HEK293 (cell line): Measurements from ENCODE around the gene PNPLA2.

Source experiments
- RBAK ChIP-seq: fragments of 450-650 bp; formaldehyde crosslinking; IDR thresholded peaks from 2 replicates; pipeline ENCODE4 v1.5.1; 2016; ENCODE audit warnings: missing biosample characterization, missing genetic modification characterization
- REST ChIP-seq: fragments of 450-650 bp; formaldehyde crosslinking; IDR thresholded peaks from 2 replicates; pipeline ENCODE4 v1.5.1; 2016; ENCODE audit warnings: missing biosample characterization, missing genetic modification characterization
- SP2 ChIP-seq: fragments of 450-650 bp; formaldehyde crosslinking; IDR thresholded peaks from 2 replicates; pipeline ENCODE4 v1.5.1; 2016; ENCODE audit warnings: missing biosample characterization, missing genetic modification characterization
- YY2 ChIP-seq: fragments of 450-650 bp; formaldehyde crosslinking; IDR thresholded peaks from 2 replicates; pipeline ENCODE4 v1.5.1; 2016; ENCODE audit warnings: missing biosample characterization, missing genetic modification characterization
- ZNF10 ChIP-seq: fragments of 450-650 bp; formaldehyde crosslinking; IDR thresholded peaks from 2 replicates; pipeline ENCODE4 v1.5.1; 2017; ENCODE audit warnings: missing biosample characterization, missing genetic modification characterization
- ZNF132 ChIP-seq: fragments of 450-650 bp; formaldehyde crosslinking; IDR thresholded peaks from 2 replicates; pipeline ENCODE4 v1.5.1; 2017; ENCODE audit warnings: missing biosample characterization, missing genetic modification characterization, borderline replicate concordance
- ZNF175 ChIP-seq: fragments of 450-650 bp; formaldehyde crosslinking; IDR thresholded peaks from 2 replicates; pipeline ENCODE4 v1.5.1; 2016; ENCODE audit warnings: missing biosample characterization, missing genetic modification characterization
- ZNF629 ChIP-seq: fragments of 450-650 bp; formaldehyde crosslinking; IDR thresholded peaks from 2 replicates; pipeline ENCODE4 v1.5.1; 2017; ENCODE audit warnings: missing biosample characterization, missing genetic modification characterization
- ZNF768 ChIP-seq: fragments of 450-650 bp; formaldehyde crosslinking; IDR thresholded peaks from 2 replicates; pipeline ENCODE4 v1.5.1; 2018; ENCODE audit warnings: missing biosample characterization, mild to moderate bottlenecking, missing genetic modification characterization
- ZNF791 ChIP-seq: fragments of 450-650 bp; formaldehyde crosslinking; IDR thresholded peaks from 2 replicates; pipeline ENCODE4 v1.5.1; 2016; ENCODE audit warnings: missing biosample characterization, missing genetic modification characterization
- TF ChIP-seq, protein P1 (sequence below): fragments of 450-650 bp; formaldehyde crosslinking; IDR thresholded peaks from 2 replicates; pipeline ENCODE4 v1.5.1; 2016; ENCODE audit warnings: missing biosample characterization, missing genetic modification characterization
- TF ChIP-seq, protein P2 (sequence below): fragments of 450-650 bp; formaldehyde crosslinking; IDR thresholded peaks from 2 replicates; pipeline ENCODE4 v1.5.1; 2016; ENCODE audit warnings: missing biosample characterization, missing genetic modification characterization, low read depth
- TF ChIP-seq, protein P3 (sequence below): fragments of 450-650 bp; formaldehyde crosslinking; IDR thresholded peaks from 2 replicates; pipeline ENCODE4 v1.5.1; 2016; ENCODE audit warnings: missing biosample characterization, missing genetic modification characterization
- TF ChIP-seq, protein P4 (sequence below): fragments of 450-650 bp; formaldehyde crosslinking; IDR thresholded peaks from 2 replicates; pipeline ENCODE4 v1.5.1; 2017; ENCODE audit warnings: missing biosample characterization, missing genetic modification characterization

GRCh38 chr11:782264-783174 lies 36.2 kb upstream of the PNPLA2 start:
- TF ChIP-seq, protein P1, sequence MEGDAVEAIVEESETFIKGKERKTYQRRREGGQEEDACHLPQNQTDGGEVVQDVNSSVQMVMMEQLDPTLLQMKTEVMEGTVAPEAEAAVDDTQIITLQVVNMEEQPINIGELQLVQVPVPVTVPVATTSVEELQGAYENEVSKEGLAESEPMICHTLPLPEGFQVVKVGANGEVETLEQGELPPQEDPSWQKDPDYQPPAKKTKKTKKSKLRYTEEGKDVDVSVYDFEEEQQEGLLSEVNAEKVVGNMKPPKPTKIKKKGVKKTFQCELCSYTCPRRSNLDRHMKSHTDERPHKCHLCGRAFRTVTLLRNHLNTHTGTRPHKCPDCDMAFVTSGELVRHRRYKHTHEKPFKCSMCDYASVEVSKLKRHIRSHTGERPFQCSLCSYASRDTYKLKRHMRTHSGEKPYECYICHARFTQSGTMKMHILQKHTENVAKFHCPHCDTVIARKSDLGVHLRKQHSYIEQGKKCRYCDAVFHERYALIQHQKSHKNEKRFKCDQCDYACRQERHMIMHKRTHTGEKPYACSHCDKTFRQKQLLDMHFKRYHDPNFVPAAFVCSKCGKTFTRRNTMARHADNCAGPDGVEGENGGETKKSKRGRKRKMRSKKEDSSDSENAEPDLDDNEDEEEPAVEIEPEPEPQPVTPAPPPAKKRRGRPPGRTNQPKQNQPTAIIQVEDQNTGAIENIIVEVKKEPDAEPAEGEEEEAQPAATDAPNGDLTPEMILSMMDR = no peak
- TF ChIP-seq RBAK (tag by site-specific recombination) (no peak), ZNF791 (tag by site-specific recombination) (no peak), ZNF132 (tag by site-specific recombination) (no peak), ZNF629 (tag by site-specific recombination) (no peak), SP2 (tag by site-specific recombination) (no peak), REST (tag by site-specific recombination) (no peak), ZNF768 (tag by site-specific recombination) (no peak), ZNF175 (tag by site-specific recombination) (no peak), YY2 (tag by site-specific recombination) (no peak), ZNF10 (no peak)
- TF ChIP-seq, protein P2, sequence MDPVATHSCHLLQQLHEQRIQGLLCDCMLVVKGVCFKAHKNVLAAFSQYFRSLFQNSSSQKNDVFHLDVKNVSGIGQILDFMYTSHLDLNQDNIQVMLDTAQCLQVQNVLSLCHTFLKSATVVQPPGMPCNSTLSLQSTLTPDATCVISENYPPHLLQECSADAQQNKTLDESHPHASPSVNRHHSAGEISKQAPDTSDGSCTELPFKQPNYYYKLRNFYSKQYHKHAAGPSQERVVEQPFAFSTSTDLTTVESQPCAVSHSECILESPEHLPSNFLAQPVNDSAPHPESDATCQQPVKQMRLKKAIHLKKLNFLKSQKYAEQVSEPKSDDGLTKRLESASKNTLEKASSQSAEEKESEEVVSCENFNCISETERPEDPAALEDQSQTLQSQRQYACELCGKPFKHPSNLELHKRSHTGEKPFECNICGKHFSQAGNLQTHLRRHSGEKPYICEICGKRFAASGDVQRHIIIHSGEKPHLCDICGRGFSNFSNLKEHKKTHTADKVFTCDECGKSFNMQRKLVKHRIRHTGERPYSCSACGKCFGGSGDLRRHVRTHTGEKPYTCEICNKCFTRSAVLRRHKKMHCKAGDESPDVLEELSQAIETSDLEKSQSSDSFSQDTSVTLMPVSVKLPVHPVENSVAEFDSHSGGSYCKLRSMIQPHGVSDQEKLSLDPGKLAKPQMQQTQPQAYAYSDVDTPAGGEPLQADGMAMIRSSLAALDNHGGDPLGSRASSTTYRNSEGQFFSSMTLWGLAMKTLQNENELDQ = no peak
- TF ChIP-seq, protein P3, sequence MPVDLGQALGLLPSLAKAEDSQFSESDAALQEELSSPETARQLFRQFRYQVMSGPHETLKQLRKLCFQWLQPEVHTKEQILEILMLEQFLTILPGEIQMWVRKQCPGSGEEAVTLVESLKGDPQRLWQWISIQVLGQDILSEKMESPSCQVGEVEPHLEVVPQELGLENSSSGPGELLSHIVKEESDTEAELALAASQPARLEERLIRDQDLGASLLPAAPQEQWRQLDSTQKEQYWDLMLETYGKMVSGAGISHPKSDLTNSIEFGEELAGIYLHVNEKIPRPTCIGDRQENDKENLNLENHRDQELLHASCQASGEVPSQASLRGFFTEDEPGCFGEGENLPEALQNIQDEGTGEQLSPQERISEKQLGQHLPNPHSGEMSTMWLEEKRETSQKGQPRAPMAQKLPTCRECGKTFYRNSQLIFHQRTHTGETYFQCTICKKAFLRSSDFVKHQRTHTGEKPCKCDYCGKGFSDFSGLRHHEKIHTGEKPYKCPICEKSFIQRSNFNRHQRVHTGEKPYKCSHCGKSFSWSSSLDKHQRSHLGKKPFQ (tag by site-specific recombination) = no peak
- TF ChIP-seq, protein P4, sequence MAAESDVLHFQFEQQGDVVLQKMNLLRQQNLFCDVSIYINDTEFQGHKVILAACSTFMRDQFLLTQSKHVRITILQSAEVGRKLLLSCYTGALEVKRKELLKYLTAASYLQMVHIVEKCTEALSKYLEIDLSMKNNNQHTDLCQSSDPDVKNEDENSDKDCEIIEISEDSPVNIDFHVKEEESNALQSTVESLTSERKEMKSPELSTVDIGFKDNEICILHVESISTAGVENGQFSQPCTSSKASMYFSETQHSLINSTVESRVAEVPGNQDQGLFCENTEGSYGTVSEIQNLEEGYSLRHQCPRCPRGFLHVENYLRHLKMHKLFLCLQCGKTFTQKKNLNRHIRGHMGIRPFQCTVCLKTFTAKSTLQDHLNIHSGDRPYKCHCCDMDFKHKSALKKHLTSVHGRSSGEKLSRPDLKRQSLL (tag by site-specific recombination) = no peak
